RWPE1 (cell line): ENCODE data around the gene ARHGEF4.

ENCODE experiments used
- CTCF ChIA-PET: fragments of 350-600 bp; sonication (Branson Sonifier 250); formaldehyde crosslinking; extraction: SDS; loops from one replicate; lab custom pipeline; 2021; lab: Yijun Ruan, JAX
- POLR2A ChIA-PET: fragments of 400-600 bp; formaldehyde crosslinking; extraction: SDS; loops from one replicate; lab custom pipeline; 2020; ENCODE audit warnings: antibody characterized with exemption; ENCODE audit not compliant: low non-redundant PET; lab: Yijun Ruan, JAX
- DNase-seq: peaks from one replicate; pipeline ENCODE4 v3.0.0; 2012; ENCODE audit warnings: low spot score
- H3K27ac ChIP-seq: fragments of 450-650 bp; 2 replicates; pipeline ENCODE4 v1.5.1; 2017
- TF ChIP-seq, protein P1 (sequence below): fragments of 450-650 bp; conservative IDR thresholded peaks from 2 replicates; pipeline ENCODE4 v1.5.1; 2017; ENCODE audit warnings: low read depth, mild to moderate bottlenecking

The ARHGEF4 gene

GRCh38 chr2:131049150-131049718 lies 212.5 kb downstream of the ARHGEF4 start:
- ChIA-PET POLR2A (no interaction called here), CTCF (no interaction called here)
- peak overlapping the region; percentile 20 for H3K27ac ChIP-seq
- TF ChIP-seq, protein P1, sequence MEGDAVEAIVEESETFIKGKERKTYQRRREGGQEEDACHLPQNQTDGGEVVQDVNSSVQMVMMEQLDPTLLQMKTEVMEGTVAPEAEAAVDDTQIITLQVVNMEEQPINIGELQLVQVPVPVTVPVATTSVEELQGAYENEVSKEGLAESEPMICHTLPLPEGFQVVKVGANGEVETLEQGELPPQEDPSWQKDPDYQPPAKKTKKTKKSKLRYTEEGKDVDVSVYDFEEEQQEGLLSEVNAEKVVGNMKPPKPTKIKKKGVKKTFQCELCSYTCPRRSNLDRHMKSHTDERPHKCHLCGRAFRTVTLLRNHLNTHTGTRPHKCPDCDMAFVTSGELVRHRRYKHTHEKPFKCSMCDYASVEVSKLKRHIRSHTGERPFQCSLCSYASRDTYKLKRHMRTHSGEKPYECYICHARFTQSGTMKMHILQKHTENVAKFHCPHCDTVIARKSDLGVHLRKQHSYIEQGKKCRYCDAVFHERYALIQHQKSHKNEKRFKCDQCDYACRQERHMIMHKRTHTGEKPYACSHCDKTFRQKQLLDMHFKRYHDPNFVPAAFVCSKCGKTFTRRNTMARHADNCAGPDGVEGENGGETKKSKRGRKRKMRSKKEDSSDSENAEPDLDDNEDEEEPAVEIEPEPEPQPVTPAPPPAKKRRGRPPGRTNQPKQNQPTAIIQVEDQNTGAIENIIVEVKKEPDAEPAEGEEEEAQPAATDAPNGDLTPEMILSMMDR: no peak
- no peak for DNase-seq

DNA sequence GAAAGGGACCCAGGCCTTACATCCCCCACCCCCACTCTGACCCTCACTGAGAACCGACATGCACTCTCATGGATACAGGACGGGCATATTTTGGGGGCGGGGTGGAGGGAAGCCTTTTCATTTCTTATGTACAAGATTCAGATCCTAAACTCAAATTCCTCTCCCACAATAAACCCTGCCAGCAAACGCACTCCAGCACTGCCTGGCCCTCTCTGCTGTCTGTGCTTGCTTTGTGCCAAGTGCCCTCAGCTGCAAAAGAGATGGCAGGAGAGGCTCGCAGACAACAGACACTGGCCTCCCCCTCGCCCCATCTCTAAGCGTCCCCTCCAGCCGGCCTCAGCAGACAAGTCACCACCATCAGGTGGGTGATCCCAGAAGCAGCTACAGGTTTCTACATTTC lies 214.2 kb downstream of the ARHGEF4 start:
- TF ChIP-seq, protein P1: no peak
- POLR2A ChIA-PET: no interaction called here
- no peak for DNase-seq
- no peak overlapping the region for H3K27ac ChIP-seq
- CTCF ChIA-PET: no interaction called here

DNA sequence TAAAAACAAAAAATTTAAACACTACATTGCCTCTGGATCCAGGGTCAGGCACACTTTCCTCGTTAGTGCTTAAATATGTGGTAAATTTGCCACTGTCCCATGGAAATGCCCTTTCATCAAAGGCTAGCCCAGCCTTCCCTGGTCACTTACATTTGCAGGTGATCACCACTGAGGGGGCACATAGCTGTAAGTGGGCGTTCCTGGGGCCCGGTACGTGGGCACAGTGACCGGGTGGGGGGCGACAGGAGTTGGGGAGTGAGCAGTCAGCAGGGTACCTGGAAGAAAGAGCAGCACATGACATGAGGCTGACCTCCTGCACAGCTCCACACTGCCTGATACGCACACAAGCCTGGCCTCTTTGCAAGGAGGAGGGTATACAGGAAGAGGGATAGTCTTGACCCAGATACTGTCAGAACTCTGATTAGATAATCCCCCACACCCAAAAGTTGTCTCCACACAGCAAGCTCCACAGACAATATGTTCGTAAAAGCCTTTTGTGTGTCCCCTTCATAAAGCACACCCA lies 216.1 kb downstream of the ARHGEF4 start:
- H3K27ac ChIP-seq: no peak overlapping the region
- TF ChIP-seq, protein P1: no peak
- no peak for DNase-seq
- POLR2A ChIA-PET: no interaction called here
- CTCF ChIA-PET: no interaction called here

DNA sequence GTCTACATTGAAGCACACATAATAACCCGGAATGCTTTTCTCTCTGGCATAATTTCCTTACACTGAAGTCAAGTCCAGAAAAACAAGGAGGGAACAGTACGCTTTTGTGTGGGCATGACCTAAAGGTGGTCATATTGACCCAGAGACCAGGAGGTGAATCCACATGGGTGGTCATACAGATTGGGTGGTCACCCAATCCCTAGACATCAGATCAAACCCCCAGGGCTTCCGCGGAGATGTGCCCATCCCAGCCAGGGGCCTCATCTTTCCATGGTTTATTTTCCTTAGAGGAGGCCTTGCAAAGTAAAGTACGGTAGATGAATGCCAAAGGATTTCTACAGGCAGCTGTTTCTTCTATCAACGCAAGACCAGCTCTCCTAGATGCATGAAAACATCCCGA lies 217.8 kb downstream of the ARHGEF4 start:
- TF ChIP-seq, protein P1: no peak
- no peak overlapping the region for H3K27ac ChIP-seq
- CTCF ChIA-PET: no interaction called here
- DNase-seq: no peak
- POLR2A ChIA-PET: no interaction called here

DNA sequence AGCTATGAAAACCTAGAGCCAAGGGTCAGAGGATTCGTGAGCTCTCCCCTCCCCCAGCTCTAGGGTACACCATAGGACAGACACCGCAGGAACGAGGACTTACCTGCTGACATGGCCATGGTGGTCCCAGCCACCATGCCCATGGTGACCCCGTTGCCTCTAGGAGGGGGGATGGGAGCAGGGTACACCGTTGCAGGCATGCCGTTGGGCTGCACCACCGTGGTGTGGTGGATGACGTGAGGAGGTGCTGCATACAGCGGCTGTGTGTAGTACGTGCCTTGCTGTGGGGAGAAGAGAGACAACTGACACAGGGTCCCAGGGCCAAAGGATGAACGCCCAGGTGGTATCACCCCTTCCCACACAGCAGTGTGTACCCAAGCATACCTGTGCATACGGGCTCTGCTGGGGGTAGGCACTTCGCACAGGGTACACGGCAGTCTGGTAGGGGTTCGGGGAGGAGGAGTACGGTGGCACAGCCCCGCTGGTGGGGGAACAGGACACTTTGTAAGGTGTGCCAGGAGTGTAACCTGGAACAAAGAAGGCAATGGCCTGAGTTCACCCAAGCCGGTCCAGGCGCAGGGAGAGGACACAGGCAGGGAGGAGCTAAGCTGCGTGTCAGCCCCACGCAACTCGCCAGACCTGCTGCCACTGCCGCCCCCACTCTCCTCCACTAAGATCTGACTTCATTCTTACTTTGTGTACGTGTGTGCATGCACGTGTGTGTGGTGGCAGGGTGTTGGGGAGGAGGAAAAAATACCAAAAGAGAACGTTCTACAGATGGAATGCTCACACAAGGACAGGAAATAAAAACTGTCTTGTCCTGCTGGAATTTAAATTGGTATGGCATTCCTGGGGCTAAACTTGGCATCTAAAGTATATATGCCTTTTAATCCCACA lies 218.7 kb downstream of the ARHGEF4 start:
- ChIA-PET CTCF (no interaction called here), POLR2A (no interaction called here)
- no peak overlapping the region for H3K27ac ChIP-seq
- DNase-seq: no peak
- TF ChIP-seq, protein P1: no peak

DNA sequence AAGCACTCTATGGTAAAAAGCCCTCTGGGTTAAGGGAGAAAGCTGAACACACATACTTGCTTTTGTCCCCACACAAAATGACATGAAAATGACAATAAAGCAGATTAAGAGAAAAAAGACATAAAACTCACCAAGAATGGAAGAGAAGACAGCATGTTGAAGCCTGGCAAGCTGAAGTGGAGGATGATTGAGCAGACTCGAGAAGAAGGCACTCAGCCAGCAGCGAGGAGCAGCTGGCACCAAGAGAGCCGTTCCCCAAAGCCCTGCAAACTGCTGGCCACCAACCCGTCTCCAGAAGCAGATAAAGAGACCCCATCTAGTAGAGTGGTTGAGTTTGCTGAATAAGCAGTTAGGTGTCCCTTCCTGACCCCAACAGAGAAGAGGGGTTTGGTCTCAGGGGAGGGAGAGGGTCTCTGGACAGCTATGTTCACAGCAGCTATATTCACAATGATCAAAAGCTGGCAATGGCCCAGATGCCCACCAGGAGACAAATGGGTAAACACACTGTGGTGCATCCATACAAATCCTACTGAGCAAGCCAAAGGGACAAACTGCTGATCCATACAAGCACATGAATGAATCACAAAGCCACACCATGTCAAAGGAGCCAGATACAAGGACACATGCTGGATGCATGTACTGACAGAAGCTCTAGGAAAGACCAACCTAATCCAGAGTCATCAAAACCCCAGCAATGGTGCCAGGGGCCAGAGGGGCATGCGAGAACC lies 219.7 kb downstream of the ARHGEF4 start:
- no peak for DNase-seq
- TF ChIP-seq, protein P1: no peak
- POLR2A ChIA-PET: no interaction called here
- CTCF ChIA-PET: no interaction called here
- no peak overlapping the region for H3K27ac ChIP-seq
